ENCODE data around the gene JARID2. TPM values are rescaled to one million over a fixed set of nuclear protein-coding genes. Genes with fewer than 3 reads are reported as not detected.
A peak's percentile ranks its signal among the peaks of the same experiment; 100 is the strongest.

Gene JARID2
- total RNA-seq, 1 donor from 2014 or later = 38.9 TPM

DNA sequence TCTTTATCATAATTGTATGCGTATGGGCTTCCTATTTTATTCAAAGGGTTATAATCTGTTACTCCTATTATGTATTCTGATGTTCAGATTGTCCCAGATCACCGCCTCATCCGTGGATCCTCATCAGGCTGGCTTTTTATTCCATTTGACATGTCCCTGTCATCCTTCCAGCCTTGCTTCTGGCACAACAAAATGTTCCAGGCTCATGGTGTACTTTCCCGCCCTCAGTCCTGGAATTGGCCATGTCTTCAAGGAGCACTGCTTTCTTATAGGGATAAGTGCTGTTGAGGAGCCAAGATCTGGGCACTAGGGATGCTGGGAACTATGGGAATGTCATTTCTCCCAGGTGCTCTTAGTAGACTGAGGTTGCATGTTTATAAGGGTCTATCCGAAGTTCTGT is 207.8 kb downstream of the JARID2 start:
- H3K36me3 ChIP-seq = no peaks in the 10 kb centered on the region
- H4K20me1 ChIP-seq (ENCODE audit: low read depth) = peaks cover 48% of the 10 kb centered on the region
- no peak for DNase-seq (ENCODE audit: low spot score)
- H3K79me2 ChIP-seq (ENCODE audit: low read depth) = peaks cover 92% of the 10 kb centered on the region
- no peak overlapping the region for H2AFZ ChIP-seq (replicated peaks)
- no peak overlapping the region for H3K27ac ChIP-seq
- no peak overlapping the region for H3K4me3 Mint-ChIP-seq
- peaks cover 12% of the 10 kb centered on the region for H3F3A ChIP-seq (ENCODE audit: low read depth)
- peaks cover 3% of the 10 kb centered on the region for H3K9me3 Mint-ChIP-seq
- H3K4me3 ChIP-seq = no peak overlapping the region
- H3K27me3 ChIP-seq = no peaks in the 10 kb centered on the region
- peaks cover 17% of the 10 kb centered on the region for H3K4me1 Mint-ChIP-seq
- peaks cover 34% of the 10 kb centered on the region for H3K36me3 Mint-ChIP-seq
- peaks cover 38% of the 10 kb centered on the region for H3K4me1 ChIP-seq
- no peak overlapping the region for H3K9ac ChIP-seq
- TF ChIP-seq EZH2 (IDR thresholded peaks at IDR 0.05) (no peak), CTCF (IDR thresholded peaks at IDR 0.05) (no peak), EZH2phosphoT487 (IDR thresholded peaks at IDR 0.05) (no peak)
- H3K4me2 ChIP-seq = no peak overlapping the region
- peaks cover 9% of the 10 kb centered on the region for H3K27me3 Mint-ChIP-seq (ENCODE audit: insufficient read depth, low read depth)
- no peaks in the 10 kb centered on the region for H3K9me3 ChIP-seq (ENCODE audit: low read depth)
- no peak overlapping the region for H3K27ac Mint-ChIP-seq

DNA sequence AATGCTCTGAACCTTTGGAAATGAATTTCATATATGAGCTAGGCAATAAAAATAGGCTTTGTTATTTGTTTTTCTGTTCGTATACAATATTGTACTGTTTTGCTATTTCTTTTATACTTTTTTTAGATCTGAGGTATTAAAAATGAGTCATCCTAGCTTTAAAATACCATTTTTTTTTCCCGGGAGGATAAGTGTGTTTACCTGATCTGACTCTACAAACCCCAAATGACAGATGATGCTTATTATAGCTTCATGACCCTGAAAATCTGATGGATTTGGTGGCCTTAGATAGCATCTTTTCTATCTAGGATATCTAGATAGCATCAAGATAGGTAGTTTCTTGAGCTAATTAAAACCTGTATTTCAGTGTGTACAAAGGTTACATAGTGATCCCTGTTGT is 210.6 kb downstream of the JARID2 start:
- Histone ChIP-seq H4K20me1 (ENCODE audit: low read depth) (peaks cover 58% of the 10 kb centered on the region), H3K4me3 (no peak overlapping the region), H3K9ac (no peak overlapping the region), H3K4me2 (no peak overlapping the region), H3F3A (ENCODE audit: low read depth) (peaks cover 29% of the 10 kb centered on the region), H3K27me3 (no peaks in the 10 kb centered on the region), H2AFZ (replicated peaks) (no peak overlapping the region), H3K4me1 (peaks cover 53% of the 10 kb centered on the region), H3K27ac (no peak overlapping the region), H3K36me3 (no peaks in the 10 kb centered on the region), H3K9me3 (ENCODE audit: low read depth) (no peaks in the 10 kb centered on the region), H3K79me2 (ENCODE audit: low read depth) (peaks cover 91% of the 10 kb centered on the region)
- no peaks in the 10 kb centered on the region for H3K9me3 Mint-ChIP-seq
- DNase-seq (ENCODE audit: low spot score) = no peak
- peaks cover 30% of the 10 kb centered on the region for H3K36me3 Mint-ChIP-seq
- TF ChIP-seq CTCF (IDR thresholded peaks at IDR 0.05) = no peak
- no peak for TF ChIP-seq EZH2 (IDR thresholded peaks at IDR 0.05)
- no peak for TF ChIP-seq EZH2phosphoT487 (IDR thresholded peaks at IDR 0.05)
- no peak overlapping the region for H3K4me3 Mint-ChIP-seq
- H3K27ac Mint-ChIP-seq = no peak overlapping the region
- H3K27me3 Mint-ChIP-seq (ENCODE audit: insufficient read depth, low read depth) = peaks cover 8% of the 10 kb centered on the region
- H3K4me1 Mint-ChIP-seq = peaks cover 31% of the 10 kb centered on the region

DNA sequence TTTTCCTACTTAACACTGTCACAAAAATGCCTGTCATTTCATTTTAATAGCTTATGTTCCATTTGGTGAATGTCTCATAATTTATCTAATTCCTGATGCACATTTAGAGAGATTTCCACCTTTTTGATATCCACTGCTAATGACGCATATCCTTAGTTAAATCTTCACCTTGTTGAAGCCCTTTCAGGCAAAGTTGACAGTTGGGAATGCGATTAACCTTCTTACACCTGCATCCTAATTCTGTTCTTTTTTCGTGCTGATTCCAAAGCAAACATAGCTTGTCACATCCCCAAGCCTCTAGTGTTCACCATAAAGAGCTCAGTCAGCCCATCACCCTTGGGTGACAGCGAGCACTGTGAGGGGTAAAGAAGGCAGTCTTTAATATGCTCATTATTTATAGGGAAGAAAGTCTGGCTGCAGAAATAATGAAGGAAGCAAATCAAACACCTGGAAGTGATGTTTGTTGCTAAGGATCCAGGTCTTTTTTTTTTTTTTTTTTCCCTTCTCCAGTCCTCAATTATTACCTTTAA is 211.3 kb downstream of the JARID2 start:
- H3F3A ChIP-seq (ENCODE audit: low read depth) = peaks cover 29% of the 10 kb centered on the region
- H4K20me1 ChIP-seq (ENCODE audit: low read depth) = peaks cover 61% of the 10 kb centered on the region
- DNase-seq (ENCODE audit: low spot score) = no peak
- TF ChIP-seq CTCF (IDR thresholded peaks at IDR 0.05) = no peak
- no peak for TF ChIP-seq EZH2phosphoT487 (IDR thresholded peaks at IDR 0.05)
- TF ChIP-seq EZH2 (IDR thresholded peaks at IDR 0.05) = no peak
- peaks cover 55% of the 10 kb centered on the region for H3K4me1 ChIP-seq
- no peak overlapping the region for H3K4me3 ChIP-seq
- peaks cover 8% of the 10 kb centered on the region for H3K27me3 Mint-ChIP-seq (ENCODE audit: insufficient read depth, low read depth)
- no peak overlapping the region for H3K9ac ChIP-seq
- peaks cover 31% of the 10 kb centered on the region for H3K4me1 Mint-ChIP-seq
- peak overlapping the region; percentile 14 for H3K27ac ChIP-seq
- peaks cover 91% of the 10 kb centered on the region for H3K79me2 ChIP-seq (ENCODE audit: low read depth)
- no peaks in the 10 kb centered on the region for H3K9me3 ChIP-seq (ENCODE audit: low read depth)
- H2AFZ ChIP-seq (replicated peaks) = no peak overlapping the region
- no peak overlapping the region for H3K27ac Mint-ChIP-seq
- H3K36me3 Mint-ChIP-seq = peaks cover 28% of the 10 kb centered on the region
- no peaks in the 10 kb centered on the region for H3K27me3 ChIP-seq
- no peaks in the 10 kb centered on the region for H3K36me3 ChIP-seq
- no peaks in the 10 kb centered on the region for H3K9me3 Mint-ChIP-seq
- peak overlapping the region; percentile 46 for H3K4me2 ChIP-seq
- H3K4me3 Mint-ChIP-seq = no peak overlapping the region
